ENCODE data around the gene UNC13A.

UNC13A gene

DNA sequence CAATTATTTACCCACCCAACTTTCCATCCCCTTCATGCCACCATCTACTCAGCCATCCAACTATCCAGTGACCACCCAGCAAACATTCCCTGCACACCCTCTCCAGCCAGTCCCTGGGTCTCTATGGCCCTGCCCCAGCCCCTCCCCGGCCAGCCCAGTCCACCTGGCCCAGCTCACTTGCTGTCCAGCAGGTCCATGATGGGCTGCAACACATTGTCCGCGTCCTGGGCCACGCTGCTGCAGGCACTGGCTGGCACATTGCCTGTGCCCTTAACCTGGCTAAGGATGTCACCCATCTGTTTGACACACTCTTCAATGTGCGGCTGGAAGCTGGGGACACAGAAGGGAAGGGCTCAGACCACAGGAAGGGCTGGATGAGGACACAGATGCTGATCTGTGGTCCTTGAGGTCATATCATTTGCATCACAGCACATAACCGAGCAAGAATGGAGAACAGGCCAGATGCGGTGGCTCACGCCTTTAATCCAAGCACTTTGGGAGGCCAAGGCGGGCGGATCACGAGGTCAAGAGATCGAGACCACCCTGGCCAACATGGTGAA is 61.6 kb downstream of the UNC13A start:
- no peak for DNase-seq (ENCODE audit: low read depth)

DNA sequence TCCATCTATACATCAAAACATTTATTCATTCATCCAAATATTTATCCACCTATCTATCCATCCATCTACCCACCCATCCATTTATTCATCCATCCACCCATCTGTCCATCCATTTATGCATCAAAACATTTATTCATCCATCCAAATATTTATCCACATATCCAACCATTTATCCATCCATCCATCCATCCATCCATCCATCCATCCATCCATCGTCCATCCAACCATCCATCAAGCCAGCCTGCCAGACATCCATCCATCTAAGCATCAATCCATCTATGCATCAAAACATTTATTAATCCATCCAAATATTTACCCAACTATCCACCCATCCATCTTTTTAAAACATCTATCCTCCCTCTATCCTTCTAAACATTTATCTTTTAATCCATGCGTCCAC is 62.2 kb downstream of the UNC13A start:
- no peak for DNase-seq (ENCODE audit: low read depth)

DNA sequence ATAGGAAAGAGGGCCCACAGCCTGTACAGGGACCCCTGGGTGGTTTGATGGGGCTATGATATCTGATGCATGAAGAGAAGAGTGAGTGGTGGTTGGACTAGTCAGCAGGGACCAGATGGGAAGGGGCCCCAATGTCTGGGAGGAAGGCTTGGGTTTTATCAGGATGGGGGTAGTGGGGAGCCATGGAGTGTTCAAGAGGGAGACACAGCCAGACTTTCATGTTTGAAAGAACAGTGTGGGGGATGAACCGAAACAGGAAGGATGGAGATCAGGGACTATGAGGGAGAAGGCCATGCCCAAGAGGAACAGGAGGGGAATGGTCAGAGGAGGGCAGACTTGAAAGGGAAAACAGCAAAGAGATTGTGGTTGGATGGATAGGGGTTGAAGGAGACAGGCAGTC is 63.1 kb downstream of the UNC13A start:
- no peak for DNase-seq (ENCODE audit: low read depth)

DNA sequence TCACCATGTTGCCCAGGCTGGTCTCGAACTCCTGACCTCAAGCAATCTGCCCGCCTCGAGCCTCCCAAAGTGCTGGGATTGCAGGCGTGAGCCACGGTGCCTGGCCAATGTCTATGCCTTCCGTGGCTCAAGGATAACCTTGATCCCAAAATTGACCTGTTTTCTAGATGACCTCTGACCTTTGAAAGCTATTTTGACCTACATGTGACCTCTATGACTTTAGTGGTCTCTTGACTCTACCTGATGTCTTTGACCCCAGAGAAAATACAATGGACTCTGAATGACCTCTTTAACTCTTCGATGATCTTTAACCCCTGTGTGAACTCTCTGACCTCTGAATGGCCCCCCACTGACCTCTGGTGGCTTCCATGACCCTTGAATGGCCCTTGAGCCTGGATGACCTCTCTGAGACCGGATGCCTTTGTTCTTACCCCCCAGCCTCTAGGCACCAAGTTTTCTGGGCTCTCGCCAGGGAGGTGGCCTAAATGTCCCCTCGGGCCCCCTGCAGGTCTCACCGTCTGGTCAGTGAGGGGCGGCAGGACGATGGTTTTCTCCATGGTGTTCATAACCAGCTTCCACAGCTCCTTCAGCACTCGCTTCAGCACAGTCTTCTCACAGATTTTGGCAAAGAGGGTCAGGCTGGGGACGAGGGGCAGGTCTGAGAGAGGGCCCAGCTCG is 63.7 kb downstream of the UNC13A start:
- DNase-seq (ENCODE audit: low read depth) = no peak

DNA sequence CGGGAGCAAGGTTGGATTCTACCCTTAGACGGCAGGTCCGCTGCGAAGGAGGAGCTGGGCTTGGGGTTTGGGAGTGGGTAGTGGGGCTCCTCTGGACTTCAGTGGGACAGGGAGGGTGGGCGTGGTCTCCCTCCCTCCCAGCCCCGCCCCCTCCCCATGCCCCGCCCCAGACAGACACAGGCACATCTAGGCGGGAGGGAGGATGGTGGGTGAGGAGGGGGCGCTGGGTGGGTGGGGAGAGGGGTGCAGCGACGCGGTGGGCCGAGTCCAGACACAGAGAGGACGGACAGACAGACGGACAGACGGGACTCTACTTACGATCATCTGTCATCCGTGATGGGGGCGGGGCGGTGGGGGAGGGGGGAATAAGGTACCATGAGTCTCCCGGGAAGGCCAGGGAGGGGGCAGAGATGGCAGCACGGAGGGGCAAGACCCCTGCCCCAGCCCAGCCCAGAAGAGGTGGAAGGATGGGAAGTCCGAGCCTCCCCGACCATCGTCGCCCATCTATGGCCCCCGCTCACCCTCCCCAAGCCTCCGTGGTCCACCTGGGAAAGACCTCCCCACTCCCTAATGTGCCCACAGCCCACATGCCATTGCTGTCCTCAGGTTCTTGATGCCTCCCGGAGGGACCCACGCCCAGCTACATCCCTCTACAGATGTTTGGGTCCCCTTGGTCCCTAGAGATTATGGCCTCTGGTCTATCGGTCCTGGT is 64.8 kb downstream of the UNC13A start:
- DNase-seq (ENCODE audit: low read depth) = no peak

DNA sequence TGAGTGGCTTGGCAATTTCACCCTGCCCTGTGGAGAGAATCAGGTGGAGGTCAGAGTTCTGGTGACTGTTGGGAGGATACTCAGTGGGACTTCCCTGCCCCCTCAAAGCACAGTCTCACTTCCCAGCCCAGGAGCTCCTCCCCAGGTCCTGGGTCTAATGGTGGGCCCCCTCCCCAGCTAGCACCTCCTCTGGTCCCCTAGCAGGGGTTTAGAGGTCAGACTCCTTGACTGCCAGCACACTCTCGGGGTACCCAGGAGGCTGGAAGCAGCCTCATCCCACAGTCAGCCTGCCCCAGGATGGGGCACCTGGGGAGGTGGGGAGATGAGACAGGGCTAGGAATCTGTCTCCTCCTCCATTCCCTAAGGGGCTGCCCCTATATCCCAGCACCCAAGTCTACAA is 67.5 kb downstream of the UNC13A start:
- no peak for DNase-seq (ENCODE audit: low read depth)

DNA sequence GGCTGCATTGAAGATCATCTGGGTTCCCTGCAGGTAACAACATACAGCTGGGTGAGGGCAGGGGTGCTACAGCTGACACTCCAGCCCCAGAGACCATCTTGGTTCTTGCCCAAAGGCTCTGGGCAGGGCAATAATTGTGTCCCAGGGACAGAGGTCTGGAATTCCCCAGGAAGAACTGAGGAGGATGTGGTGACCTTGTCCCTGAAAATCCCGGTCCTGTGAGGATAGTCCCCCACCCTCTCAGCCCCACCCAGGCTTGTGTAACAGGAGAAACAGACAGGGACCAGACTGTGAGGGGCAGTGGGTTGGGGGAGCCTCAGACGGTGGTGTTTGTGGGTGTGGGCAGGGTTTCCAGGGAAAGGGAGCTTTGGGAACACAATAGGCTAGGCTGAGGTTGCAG is 69.2 kb downstream of the UNC13A start:
- DNase-seq (ENCODE audit: low read depth) = no peak

DNA sequence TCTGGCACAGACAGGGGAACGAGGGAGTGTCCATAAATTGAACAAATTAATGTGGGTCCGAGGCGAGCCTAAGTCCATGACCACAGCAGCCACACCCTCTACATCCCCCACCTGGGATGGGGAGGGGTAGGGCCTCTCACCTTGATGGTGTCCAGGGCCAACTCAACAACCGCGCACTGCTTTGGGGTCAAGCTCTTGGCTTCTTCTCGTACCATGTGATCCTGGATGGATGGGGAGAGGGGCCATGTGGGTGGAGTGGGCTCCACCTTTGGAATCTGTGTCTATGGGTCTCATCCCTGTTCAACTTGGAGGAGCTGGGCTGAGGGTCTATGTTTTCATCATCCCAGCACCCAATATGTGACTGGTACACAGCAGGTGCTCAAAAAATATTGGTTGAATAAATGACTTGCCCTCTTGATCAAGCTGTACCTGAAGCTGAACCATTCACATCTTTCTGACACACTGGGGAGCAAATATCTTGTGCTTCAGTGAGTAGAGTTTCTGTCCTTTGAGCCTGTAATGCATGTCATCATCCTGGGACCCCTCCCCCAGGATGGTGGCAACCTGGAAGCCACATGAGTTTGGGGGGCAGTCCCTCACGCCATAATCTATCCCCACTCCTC is 69.8 kb downstream of the UNC13A start:
- no peak for DNase-seq (ENCODE audit: low read depth)

DNA sequence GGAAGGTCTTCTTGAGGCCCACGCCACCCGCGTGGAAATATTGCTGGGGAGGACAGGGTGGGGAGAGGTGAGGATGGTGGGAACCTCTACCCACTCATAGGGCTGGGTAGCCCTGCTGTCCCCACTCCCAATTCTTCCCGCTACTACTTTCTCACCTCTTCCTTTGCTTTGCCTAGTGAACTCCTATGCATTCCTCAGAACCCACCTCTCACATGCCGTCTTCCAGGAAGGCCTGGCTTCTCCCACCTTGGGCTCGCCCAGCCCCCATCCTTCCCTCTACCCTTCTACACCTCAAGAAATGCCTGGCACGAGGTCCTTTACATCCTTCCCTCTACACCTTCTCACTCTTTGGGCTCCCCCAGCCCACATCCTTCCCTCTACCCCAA is 70.4 kb downstream of the UNC13A start:
- no peak for DNase-seq (ENCODE audit: low read depth)

DNA sequence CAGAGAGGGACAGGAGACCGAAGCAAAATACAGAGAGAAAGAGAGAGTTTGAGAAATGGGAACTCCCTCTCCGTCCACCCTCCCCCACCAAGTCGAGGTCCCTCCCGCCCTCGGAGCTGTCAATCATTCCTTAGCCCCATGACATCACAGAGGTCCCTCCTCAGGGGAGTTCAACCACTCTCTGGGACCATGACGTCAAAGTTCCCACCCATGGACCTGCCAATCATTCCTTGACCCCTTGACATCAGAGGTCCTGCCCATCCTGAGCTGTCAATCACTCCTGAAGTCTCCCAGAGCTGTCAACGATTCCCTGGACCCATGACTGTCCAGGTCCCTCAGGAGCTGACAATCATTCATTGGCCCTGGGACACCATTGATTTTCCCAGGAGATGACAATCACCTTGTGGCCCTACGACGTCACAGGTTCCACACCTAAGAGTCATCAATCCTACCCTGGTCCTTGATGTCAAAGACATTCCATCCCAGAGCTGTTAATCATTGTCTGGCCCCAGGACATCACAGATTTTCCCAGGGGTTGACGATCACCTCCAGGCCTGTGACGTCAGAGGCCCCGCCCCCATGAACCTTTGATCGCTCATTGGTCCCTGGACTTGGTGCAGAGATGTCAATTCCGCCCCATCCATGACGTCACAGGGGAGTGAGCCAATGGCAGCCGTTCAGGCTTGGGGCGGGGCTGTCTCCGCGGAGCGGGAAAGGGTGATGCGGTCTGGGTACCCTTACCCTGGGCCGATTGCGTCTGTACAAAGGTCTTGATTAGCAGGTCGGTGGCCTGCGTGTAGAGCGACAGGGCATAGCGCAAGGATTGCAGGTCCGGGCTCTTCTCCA is 71.0 kb downstream of the UNC13A start:
- no peak for DNase-seq (ENCODE audit: low read depth)

DNA sequence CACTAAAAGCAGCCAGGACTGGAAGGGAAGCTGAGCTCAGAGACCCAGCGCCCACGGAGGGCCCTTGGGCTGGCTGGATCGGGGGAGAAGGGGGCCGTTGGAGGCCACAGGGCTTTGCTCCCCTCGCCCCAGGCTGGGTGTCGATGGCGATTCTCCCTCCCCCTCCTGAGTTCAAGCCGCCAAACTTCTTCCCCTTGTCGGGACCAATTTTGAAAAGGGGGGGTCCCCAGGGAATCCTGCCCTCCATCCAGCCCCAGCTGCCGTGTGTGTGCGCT is 71.5 kb downstream of the UNC13A start:
- no peak for DNase-seq (ENCODE audit: low read depth)

DNA sequence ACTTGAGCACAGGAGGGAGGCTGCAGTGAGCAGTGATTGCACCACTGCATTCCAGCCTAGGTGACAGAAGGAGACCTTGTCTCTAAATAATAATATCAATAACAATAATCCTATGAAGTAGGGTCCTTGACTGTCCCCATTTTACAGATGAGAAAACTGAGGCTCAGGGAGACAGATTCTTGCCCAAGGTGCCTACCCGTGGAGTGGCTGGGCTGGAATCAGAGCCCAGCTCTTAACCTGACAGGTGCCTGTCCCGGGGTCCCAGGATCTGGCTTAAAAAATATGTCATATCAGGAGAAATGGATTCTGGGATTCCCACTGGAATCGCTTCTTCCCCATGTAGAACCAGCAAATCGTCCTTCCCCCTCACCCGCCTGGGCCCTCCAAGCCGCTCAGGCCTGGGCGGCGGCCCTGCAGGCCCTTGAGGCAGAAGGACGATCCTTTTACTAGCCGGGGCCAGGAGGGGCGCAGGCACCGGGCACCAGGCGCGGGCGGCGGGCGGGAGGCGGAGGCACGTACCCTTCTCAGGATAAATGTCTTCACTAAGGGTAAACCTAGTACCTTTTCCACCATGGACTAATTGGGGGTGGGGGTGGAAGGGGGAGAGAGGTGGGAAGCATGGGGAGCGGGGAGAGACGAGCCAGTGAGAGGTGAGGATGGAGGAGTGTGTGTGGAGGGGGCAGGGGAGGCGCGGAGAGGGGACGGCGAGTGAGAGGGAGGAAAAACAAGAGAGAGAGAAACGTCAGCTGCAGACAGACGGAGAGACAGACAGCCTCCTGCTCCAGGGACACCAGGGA is 72.1 kb downstream of the UNC13A start:
- DNase-seq (ENCODE audit: low read depth) = no peak

DNA sequence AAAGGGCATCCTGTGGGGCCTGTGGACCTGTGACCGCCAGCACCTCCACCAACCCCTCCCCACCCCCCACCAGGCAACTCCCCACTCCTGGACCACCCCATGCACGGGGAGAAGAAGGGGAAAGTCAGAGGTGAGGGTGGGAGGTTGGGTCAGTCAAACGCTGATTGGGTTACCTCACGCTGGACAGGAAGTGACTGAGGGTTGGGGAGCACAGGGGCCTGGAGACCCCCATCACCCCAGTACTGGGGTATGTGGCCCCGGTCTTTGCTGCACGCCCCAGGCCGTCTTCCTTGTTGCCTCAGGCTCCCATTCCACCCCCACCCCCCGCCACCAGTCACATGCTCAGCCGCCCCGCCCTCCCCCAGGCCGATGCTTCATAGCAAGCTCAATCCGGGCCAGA is 73.7 kb downstream of the UNC13A start:
- no peak for DNase-seq (ENCODE audit: low read depth)

DNA sequence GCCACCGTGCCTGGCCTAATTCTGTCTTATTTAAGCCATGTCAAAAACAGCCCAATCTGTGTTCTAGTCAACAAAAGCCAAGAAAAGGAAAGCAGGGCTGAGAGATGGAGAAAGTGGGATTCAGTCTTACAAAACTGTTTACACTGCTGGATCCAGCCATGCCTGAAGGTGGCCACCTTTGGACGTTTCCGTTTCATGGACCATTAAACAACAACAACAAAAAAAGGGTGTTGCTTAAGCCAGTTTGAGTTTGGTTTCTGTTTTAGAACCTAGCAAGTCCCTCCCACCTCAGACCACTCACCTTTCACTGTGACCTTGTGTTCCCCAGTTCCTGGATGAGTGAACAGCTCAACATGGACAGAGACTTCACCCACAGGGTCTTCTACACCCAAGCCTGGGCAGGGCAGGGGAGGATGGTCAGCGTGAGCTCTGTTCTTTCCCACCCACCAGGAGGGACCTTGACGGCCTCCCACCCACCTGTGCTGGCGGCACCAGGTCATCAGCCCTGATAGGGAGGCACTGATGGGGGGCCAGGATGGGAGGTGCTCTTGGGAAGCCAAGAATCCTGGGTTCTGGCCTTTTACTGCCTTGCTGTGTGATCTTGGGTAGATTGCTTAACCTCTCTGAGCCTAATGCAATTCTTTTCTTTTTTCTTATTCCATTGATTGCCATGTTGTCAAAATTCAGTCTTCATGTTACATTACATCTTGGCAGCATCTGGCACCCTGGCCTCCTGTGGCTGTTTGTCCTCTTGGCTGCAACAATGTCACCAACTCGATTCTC is 76.5 kb downstream of the UNC13A start:
- DNase-seq (ENCODE audit: low read depth) = no peak

DNA sequence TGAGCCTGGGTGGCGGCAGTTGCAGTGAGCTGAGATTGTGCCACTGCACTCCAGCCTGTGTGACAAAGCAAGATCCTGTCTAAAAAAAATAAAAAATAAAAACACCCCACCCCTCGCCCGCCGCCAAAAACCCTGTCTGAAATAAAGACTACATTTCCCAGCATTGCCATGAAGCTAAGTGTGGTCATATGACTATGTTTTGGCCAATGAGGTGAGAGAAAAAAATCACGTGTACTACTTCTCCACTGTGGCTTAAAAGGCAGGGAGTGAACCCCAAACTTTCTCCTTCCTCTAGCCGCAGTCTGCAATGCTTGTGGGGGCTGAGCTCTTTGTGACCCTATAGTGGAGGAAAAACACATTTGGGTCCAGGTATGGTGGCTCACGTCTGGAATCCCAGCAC is 77.8 kb downstream of the UNC13A start:
- DNase-seq (ENCODE audit: low read depth) = no peak

DNA sequence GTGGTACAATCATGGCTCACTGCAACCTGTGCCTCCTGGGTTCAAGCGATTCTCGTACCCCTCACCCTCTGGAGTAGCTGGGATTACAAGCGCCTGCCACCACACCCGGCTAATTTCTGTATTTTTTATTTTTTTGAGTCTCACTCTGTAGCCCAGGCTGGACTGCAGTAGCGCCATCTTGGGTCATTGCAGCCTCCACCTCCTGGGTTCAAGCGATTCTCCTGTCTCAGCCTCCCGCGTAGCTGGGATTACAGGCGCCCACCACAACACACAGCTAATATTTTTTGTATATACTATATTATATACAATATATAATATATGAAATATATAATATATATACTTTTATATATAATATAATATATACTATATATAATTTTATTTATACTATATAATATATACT is 80.2 kb downstream of the UNC13A start:
- DNase-seq (ENCODE audit: low read depth) = no peak

DNA sequence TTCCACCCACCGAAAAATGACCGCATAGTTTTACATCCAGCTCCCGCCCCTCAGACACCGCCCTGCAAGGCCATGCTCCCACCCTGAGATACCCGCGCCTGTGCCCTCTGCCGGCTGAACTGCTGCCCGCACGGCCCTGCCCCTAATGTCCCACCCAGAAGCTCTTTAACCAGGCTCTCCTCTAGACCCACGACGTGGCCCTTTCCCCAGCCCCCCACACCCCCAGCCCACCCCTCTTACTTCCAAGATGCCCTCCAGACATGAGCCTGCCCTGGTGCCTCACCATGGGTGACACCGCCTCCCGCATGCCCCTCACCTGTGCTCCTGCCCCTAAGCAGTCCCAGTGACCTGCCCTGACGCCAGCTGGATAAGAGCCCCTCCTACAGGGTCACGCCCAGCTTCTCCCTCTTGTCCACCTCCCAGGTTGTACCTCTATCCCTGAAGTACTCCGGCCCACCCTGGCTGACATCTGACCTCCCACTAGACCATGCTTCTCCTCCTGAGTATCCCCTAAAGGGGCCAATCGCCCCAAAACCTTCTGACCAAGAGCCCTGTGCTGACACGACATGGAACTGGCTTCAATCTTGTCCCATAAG is 81.5 kb downstream of the UNC13A start:
- no peak for DNase-seq (ENCODE audit: low read depth)

DNA sequence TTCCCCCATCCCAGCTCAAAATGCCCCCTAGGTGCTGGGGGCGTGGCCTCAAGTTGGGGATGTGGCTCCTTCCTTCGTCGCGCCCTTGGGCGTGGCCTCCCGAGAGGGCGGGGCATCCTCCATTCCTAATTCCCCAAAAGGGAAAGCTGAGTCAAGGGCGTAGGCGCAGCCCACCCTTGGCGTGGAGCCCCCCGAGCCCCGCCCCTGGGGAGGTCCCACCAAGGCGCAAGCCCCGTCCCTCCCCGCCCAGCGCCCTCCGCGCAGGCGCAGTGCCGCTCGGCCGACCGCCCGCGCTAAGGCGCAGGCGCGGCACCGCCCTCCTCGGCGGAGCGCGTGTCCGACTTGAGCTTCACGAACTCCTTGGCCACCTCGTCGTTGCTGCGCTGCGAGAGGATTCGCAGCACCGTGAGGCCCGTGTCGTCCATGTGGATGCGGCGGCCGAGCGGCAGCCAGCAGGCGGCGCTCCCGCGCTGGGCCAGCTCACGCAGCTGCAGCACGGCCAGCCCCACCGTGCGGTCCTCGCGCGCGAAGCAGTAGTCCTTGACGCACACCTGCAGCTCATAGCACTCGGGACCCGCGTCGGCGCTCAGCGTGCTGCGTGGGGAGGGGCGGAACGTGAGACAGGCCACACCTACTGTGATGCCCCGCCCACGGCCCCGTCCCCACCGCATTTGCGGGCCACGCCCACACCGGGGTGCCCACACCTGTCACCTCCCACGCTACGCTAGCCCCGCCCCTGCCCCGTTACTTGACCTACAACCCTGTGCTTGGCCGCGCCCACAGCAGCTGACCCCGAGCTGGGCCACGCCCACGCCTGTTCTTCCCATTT is 82.2 kb downstream of the UNC13A start:
- peak; percentile 11 for DNase-seq (ENCODE audit: low read depth)

DNA sequence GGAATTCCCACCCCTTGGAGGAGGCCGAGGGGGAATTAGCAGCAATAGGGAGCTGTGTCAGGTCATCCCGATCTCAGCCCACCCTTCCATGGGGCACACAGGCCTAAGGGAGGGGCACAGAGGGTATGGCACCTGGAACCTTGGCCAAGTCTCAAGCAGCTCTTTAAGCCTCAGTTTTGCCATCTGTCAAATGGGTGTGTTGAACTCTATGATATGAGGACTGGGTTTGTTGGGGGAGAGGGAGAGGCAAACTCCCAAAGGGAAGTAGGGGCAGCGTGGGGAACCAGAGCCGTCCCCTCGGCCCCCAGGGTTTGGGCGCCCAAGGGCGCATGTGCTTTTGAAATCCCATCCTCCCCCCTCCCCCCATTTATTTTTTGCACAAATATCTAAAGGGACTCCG is 83.0 kb downstream of the UNC13A start:
- DNase-seq (ENCODE audit: low read depth) = no peak

All from non-pigmented ciliary epithelial cell (primary cell).